ENCODE data around the gene BRSK1. TPM values are rescaled to one million over a fixed set of nuclear protein-coding genes. Genes with fewer than 3 reads are reported as not detected.

BRSK1 gene
- total RNA-seq, 1 experiment from 2014 or later, result 8.7 TPM

DNA sequence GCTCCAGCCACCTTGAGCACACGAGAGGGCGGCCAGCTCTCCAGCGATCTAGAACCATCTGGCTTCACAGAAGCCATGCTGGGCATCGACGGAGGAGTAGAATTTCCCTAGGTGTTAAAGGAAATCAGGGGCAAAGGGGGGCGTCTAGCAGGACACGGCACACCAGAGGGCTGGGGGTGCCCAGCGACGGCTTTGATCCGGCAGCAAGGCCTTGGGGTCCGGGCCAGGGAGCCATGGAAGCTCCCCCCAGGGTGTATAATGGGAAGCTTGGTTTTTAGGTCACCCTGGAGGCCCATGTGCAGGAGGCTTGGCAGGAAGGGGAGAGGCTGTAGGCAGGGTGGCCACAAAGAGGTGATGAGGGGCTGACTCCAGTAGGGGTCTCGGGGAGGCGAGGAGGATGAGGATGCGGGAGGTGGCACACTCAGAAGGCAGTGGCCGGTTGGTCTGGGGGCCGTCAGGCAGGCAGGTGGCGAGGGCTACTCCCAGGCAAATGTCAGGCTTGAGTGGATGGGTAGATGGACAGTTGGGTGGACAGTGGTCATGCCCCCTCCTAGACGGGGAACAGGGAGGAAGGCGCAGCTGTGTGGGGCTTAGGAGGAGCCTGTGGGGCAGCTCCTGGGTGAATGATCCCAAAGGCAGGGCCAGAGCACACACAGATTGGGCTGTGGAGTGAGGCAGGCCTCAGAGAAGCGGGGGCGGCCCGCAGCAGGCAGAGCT is 61.5 kb downstream of the BRSK1 start:
- CTCF ChIA-PET, result no interaction called here

DNA sequence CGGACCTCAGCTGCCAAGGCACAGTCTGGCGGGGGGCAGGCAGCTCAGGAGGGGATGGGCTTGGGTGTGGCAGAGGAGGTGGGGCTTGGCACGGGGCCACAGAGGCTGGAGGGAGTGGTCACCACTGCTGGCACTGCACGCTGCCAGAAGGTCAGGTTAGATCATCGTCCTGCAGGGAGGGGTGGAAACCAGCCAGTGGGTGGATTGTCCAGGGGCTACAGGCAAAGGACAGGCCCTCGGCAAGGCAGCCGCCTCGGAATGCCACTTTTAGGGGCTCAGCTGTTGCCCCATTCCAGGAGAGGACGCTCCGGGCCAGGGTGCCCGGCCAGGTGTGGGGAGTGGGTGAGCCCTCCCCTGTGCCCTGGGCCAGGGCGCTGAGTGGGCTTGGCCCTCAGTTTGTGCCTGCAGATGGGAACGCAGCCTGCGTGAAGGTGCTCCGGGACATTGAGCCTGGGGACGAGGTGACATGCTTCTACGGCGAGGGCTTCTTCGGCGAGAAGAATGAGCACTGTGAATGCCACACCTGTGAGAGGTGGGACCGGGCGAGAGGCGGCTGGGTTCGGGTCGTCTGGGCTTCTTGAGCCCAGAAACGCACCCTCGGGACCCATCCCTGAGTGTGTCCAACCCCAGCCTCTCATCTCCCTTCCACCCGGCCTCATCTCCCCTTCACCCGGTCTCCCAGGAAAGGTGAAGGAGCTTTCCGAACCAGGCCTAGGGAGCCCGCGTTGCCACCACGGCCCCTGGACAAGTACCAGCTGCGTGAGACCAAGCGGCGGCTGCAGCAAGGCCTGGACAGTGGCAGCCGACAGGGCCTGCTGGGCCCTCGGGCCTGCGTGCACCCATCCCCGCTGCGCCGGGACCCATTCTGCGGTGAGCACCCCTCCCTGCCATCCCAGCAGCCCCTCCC is 62.3 kb downstream of the BRSK1 start:
- Histone ChIP-seq H3K9me3 (ENCODE audit: low read length) (no peaks in the 10 kb centered on the region), H3F3A (ENCODE audit: low read length, unreplicated experiment) (no peaks in the 10 kb centered on the region), H2AFZ (ENCODE audit: low read length) (no peak overlapping the region), H3K27me3 (ENCODE audit: low read length) (no peaks in the 10 kb centered on the region), H3K79me2 (ENCODE audit: low read length) (no peaks in the 10 kb centered on the region), H3K27ac (ENCODE audit: low read length) (no peak overlapping the region), H3K4me3 (ENCODE audit: low read length) (no peak overlapping the region), H4K20me1 (ENCODE audit: low read length) (no peaks in the 10 kb centered on the region), H3K9ac (ENCODE audit: low read length) (no peak overlapping the region), H3K4me2 (ENCODE audit: low read length) (no peak overlapping the region), H3K4me1 (ENCODE audit: insufficient read depth, low read length) (peaks cover 13% of the 10 kb centered on the region), H3K9me2 (replicated peaks; ENCODE audit: low read length) (no peaks in the 10 kb centered on the region), H3K36me3 (ENCODE audit: low read depth, low read length) (no peaks in the 10 kb centered on the region; the same call in 1 of the 2 replicates)
- peak; percentile 15; the same call in 1 of the 2 replicates for ATAC-seq
- CTCF ChIA-PET, result no interaction called here
- no TSS peak for BruUV-seq (replicated peaks)
- intact Hi-C loops (cut with micrococcal nuclease), result no loop called here
- POLR2A ChIA-PET (ENCODE audit: unreplicated experiment), result no interaction called here
- no peak for TF ChIP-seq EZH2phosphoT487 (IDR thresholded peaks at IDR 0.05; ENCODE audit: borderline replicate concordance, low read length)
- no peak for TF ChIP-seq EZH2 (IDR thresholded peaks at IDR 0.05; ENCODE audit: low read length, unreplicated experiment)
- TF ChIP-seq, protein P1, sequence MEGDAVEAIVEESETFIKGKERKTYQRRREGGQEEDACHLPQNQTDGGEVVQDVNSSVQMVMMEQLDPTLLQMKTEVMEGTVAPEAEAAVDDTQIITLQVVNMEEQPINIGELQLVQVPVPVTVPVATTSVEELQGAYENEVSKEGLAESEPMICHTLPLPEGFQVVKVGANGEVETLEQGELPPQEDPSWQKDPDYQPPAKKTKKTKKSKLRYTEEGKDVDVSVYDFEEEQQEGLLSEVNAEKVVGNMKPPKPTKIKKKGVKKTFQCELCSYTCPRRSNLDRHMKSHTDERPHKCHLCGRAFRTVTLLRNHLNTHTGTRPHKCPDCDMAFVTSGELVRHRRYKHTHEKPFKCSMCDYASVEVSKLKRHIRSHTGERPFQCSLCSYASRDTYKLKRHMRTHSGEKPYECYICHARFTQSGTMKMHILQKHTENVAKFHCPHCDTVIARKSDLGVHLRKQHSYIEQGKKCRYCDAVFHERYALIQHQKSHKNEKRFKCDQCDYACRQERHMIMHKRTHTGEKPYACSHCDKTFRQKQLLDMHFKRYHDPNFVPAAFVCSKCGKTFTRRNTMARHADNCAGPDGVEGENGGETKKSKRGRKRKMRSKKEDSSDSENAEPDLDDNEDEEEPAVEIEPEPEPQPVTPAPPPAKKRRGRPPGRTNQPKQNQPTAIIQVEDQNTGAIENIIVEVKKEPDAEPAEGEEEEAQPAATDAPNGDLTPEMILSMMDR (conservative IDR thresholded peaks at IDR 0.05; ENCODE audit: low read depth, low read length), result no peak
- no peak for DNase-seq

More for the DNA sequence above, 61.5 kb downstream of the BRSK1 start:
- Histone ChIP-seq H3K9me2 (replicated peaks; ENCODE audit: low read length) (no peaks in the 10 kb centered on the region), H3F3A (ENCODE audit: low read length, unreplicated experiment) (no peaks in the 10 kb centered on the region), H3K79me2 (ENCODE audit: low read length) (peaks cover 7% of the 10 kb centered on the region), H2AFZ (ENCODE audit: low read length) (no peak overlapping the region), H4K20me1 (ENCODE audit: low read length) (no peaks in the 10 kb centered on the region), H3K4me3 (ENCODE audit: low read length) (no peak overlapping the region), H3K4me1 (ENCODE audit: insufficient read depth, low read length) (peaks cover 17% of the 10 kb centered on the region), H3K27me3 (ENCODE audit: low read length) (no peaks in the 10 kb centered on the region), H3K9me3 (ENCODE audit: low read length) (no peaks in the 10 kb centered on the region), H3K36me3 (ENCODE audit: low read depth, low read length) (no peaks in the 10 kb centered on the region; the same call in 1 of the 2 replicates), H3K9ac (ENCODE audit: low read length) (no peak overlapping the region), H3K27ac (ENCODE audit: low read length) (no peak overlapping the region), H3K4me2 (ENCODE audit: low read length) (no peak overlapping the region)
- no peak for TF ChIP-seq EZH2 (IDR thresholded peaks at IDR 0.05; ENCODE audit: low read length, unreplicated experiment)
- TF ChIP-seq, protein P1 (conservative IDR thresholded peaks at IDR 0.05; ENCODE audit: low read depth, low read length), result no peak
- TF ChIP-seq EZH2phosphoT487 (IDR thresholded peaks at IDR 0.05; ENCODE audit: borderline replicate concordance, low read length), result no peak
- ATAC-seq, result peak; percentile 6; the same call in 1 of the 2 replicates
- intact Hi-C loops (cut with micrococcal nuclease), result no loop called here
- BruUV-seq (replicated peaks), result no TSS peak
- POLR2A ChIA-PET (ENCODE audit: unreplicated experiment), result no interaction called here
- no peak for DNase-seq

All from PC-3 (cell line).